ENCODE results near the gene DSG4.

DNA sequence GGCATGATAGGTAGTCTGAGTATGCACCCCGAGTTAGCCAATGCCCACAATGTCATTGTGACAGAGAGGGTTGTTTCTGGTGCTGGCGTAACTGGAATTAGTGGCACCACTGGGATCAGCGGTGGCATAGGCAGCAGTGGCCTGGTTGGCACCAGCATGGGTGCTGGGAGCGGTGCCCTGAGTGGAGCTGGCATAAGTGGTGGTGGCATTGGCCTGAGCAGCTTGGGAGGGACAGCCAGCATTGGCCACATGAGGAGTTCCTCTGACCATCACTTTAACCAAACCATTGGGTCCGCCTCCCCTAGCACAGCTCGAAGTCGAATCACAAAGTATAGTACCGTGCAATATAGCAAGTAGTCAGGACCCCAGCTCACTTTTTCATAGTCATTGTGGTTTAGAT, 21.6 kb upstream of the DSG4 start:
- no peak for TF ChIP-seq ZNF416 (tag by site-specific recombination; IDR thresholded peaks at IDR 0.05)
- TF ChIP-seq ZNF16 (tag by site-specific recombination; IDR thresholded peaks at IDR 0.05; ENCODE audit: low read depth) = no peak
- no peak for TF ChIP-seq ZNF791 (tag by site-specific recombination; IDR thresholded peaks at IDR 0.05)
- TF ChIP-seq, protein P1, sequence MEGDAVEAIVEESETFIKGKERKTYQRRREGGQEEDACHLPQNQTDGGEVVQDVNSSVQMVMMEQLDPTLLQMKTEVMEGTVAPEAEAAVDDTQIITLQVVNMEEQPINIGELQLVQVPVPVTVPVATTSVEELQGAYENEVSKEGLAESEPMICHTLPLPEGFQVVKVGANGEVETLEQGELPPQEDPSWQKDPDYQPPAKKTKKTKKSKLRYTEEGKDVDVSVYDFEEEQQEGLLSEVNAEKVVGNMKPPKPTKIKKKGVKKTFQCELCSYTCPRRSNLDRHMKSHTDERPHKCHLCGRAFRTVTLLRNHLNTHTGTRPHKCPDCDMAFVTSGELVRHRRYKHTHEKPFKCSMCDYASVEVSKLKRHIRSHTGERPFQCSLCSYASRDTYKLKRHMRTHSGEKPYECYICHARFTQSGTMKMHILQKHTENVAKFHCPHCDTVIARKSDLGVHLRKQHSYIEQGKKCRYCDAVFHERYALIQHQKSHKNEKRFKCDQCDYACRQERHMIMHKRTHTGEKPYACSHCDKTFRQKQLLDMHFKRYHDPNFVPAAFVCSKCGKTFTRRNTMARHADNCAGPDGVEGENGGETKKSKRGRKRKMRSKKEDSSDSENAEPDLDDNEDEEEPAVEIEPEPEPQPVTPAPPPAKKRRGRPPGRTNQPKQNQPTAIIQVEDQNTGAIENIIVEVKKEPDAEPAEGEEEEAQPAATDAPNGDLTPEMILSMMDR (tag by site-specific recombination; IDR thresholded peaks at IDR 0.05) = no peak
- no peak for TF ChIP-seq MZF1 (tag by site-specific recombination; IDR thresholded peaks at IDR 0.05; ENCODE audit: borderline replicate concordance)
- TF ChIP-seq SETDB1 (IDR thresholded peaks at IDR 0.05; ENCODE audit: insufficient read length, low read length) = no peak
- TF ChIP-seq KLF1 (tag by site-specific recombination; IDR thresholded peaks at IDR 0.05) = no peak
